Endothelial cell of umbilical vein (primary cell): Measurements from ENCODE around the gene KIAA1671. TPM values are rescaled to one million over a fixed set of nuclear protein-coding genes. Genes with fewer than 3 reads are reported as not detected.
A peak's percentile ranks its signal among the peaks of the same experiment; 100 is the strongest.

Source experiments
- BruUV-seq: library from RNA; stranded (reverse); fragments of 400-500 nt; replicated peaks from 2 replicates; lab custom pipeline; 2021; lab: Mats Ljungman, UMichigan
- CTCF ChIA-PET: fragments of 300-600, 350-600 bp; sonication (Branson Sonifier 250); formaldehyde crosslinking; loops from one replicate; lab custom pipeline; 2021; ENCODE audit warnings: antibody characterized with exemption, inconsistent platforms; lab: Charles Lee
- POLR2A ChIA-PET: fragments of 300-600, 350-600 bp; sonication (Branson Sonifier 250); formaldehyde crosslinking; loops from one replicate; lab custom pipeline; 2021; ENCODE audit warnings: antibody characterized with exemption, inconsistent platforms; lab: Charles Lee
- DNase-seq: peaks from one replicate; pipeline ENCODE4 v3.0.0-alpha.2; 2011; ENCODE audit warnings: low read depth, low spot score
- FAIRE-seq: peaks from 2 replicates; lab custom pipeline; 2011; peaks lifted over from hg19 to GRCh38; lab: Jason Lieb, UNC
- H2AFZ ChIP-seq: 2 replicates; pipeline ENCODE4 v1.6.0; 2012; ENCODE audit warnings: low read depth, low read length, control low read depth, inconsistent platforms
- H3K27ac ChIP-seq: 2 replicates; pipeline ENCODE4 v1.5.1; 2011; ENCODE audit warnings: low read depth, mild to moderate bottlenecking, control low read depth, low read length, moderate library complexity; ENCODE audit not compliant: insufficient read depth
- H3K27me3 ChIP-seq, 2 experiments: 2 replicates each; pipeline versions ENCODE4 v1.6.0 to v1.6.1; 2011; ENCODE audit warnings: low read length in 2 of 2, mixed read lengths in 1 of 2; ENCODE audit not compliant: control insufficient read depth in 2 of 2, insufficient read depth in 2 of 2
- H3K36me3 ChIP-seq, 2 experiments: 2 replicates in 1 of 2; 3 replicates in 1 of 2; pipeline ENCODE4 v1.5.1; 2011; ENCODE audit warnings: low read length in 2 of 2, mild to moderate bottlenecking in 1 of 2, moderate library complexity in 1 of 2; ENCODE audit not compliant: control insufficient read depth in 2 of 2, insufficient read depth in 2 of 2; ENCODE audit errors: extremely low read depth in 1 of 2
- H3K4me1 ChIP-seq: 3 replicates; pipeline ENCODE4 v1.5.1; 2011; ENCODE audit warnings: mild to moderate bottlenecking, low read length; ENCODE audit not compliant: control insufficient read depth, insufficient read depth; ENCODE audit errors: extremely low read depth
- H3K4me2 ChIP-seq: 2 replicates; pipeline ENCODE4 v1.6.1; 2011; ENCODE audit warnings: low read length, control low read depth, mixed read lengths; ENCODE audit not compliant: insufficient read depth
- H3K4me3 ChIP-seq, 3 experiments: fragments of 200-600 bp in 1 of 3; sonication (generic), shearing (Covaris generic) in 1 of 3; replicated peaks in 1 of 3; 2 replicates each; pipeline ENCODE4 v1.5.1; 2011 to 2016; ENCODE audit warnings: control low read depth in 3 of 3, low read length in 3 of 3, mild to moderate bottlenecking in 2 of 3, inconsistent platforms in 1 of 3, low read depth in 1 of 3, moderate library complexity in 1 of 3; ENCODE audit not compliant: insufficient read depth in 1 of 3
- H3K79me2 ChIP-seq: 2 replicates; pipeline ENCODE4 v1.6.0; 2012; ENCODE audit warnings: low read length, inconsistent platforms; ENCODE audit not compliant: control insufficient read depth, insufficient read depth
- H3K9ac ChIP-seq: replicated peaks from 2 replicates; pipeline ENCODE3; 2011; ENCODE audit warnings: low read length, control low read depth; ENCODE audit not compliant: insufficient read depth; ENCODE audit errors: extremely low read depth
- H3K9me1 ChIP-seq: replicated peaks from 3 replicates; pipeline ENCODE4 v1.6.0; 2011; ENCODE audit warnings: mild to moderate bottlenecking, low read length; ENCODE audit not compliant: control insufficient read depth, insufficient read depth; ENCODE audit errors: extremely low read depth
- H3K9me3 ChIP-seq: replicated peaks from 2 replicates; pipeline ENCODE4 v1.5.1; 2012; ENCODE audit warnings: low read length, inconsistent platforms; ENCODE audit not compliant: control insufficient read depth, insufficient read depth
- H4K20me1 ChIP-seq: replicated peaks from 2 replicates; pipeline ENCODE3; 2011; ENCODE audit warnings: mild to moderate bottlenecking, low read length; ENCODE audit not compliant: control insufficient read depth, insufficient read depth; ENCODE audit errors: extremely low read depth
- CTCF ChIP-seq, 2 donors: IDR thresholded peaks; 1 replicate in 1 of 2; 2 replicates in 1 of 2; pipeline ENCODE4 v1.5.1; 2011; ENCODE audit warnings: low read length in 2 of 2, mild to moderate bottlenecking in 2 of 2, moderate library complexity in 2 of 2, control low read depth in 1 of 2, inconsistent platforms in 1 of 2, low read depth in 1 of 2; ENCODE audit not compliant: insufficient read depth in 1 of 2; ENCODE audit errors: extremely low read depth in 1 of 2
- GATA2 ChIP-seq: IDR thresholded peaks from 2 replicates; pipeline ENCODE4 v1.7.0; 2011; ENCODE audit warnings: low read depth, mild to moderate bottlenecking, moderate library complexity, mixed read lengths, low read length; ENCODE audit not compliant: insufficient read length, insufficient read depth
- JUN ChIP-seq: IDR thresholded peaks from 2 replicates; pipeline ENCODE4 v1.6.1; 2011; ENCODE audit warnings: borderline replicate concordance, low read depth; ENCODE audit not compliant: insufficient read length, insufficient read depth
- MAX ChIP-seq: IDR thresholded peaks from 2 replicates; pipeline ENCODE4 v1.6.1; 2011; ENCODE audit not compliant: insufficient read depth, insufficient read length
- POLR2A ChIP-seq: IDR thresholded peaks from 2 replicates; pipeline ENCODE4 v1.6.1; 2012; ENCODE audit warnings: low read depth, mild to moderate bottlenecking, control low read depth, low read length
- dilution Hi-C: fragments of 300-500 bp; cut with MboI; formaldehyde crosslinking; loops from one replicate; pipeline ENCODE4 v1.15.0; 2019; ENCODE audit warnings: low sequenced_read_pairs; ENCODE audit not compliant: extremely low pct_ligation_motif_present
- intact Hi-C: fragments of 100-400 bp; cut with micrococcal nuclease; formaldehyde crosslinking; loops from one replicate; pipeline ENCODE4 v1.10.0; 2022
- polyA plus RNA-seq, 4 experiments: library from polyadenylated mRNA; depleted of rRNA in 3 of 4; stranded (reverse) in 3 of 4; unstranded in 1 of 4; fragments of >200 nt; gene quantifications; 2 replicates each; pipeline versions ENCODE4 v1.2.1 to v1.2.3, GENCODE V29; 2011 to 2012; ENCODE audit warnings: missing spikeins in 1 of 4
- total RNA-seq: library from RNA; stranded (reverse); gene quantifications from 2 replicates; pipeline ENCODE4 v1.2.3, GENCODE V29; 2021

The KIAA1671 gene
- total and polyA plus RNA-seq, 2 donors (not counting 3 experiments of a cell fraction or from before 2014, with no cell fraction given), result 23.1 to 85.1 TPM

GRCh38 chr22:25131198-25131887, 178.8 kb downstream of the KIAA1671 start:
- dilution Hi-C loops (no loop called here), intact Hi-C loops (no loop called here)
- Histone ChIP-seq H3K9me1 (no peaks in the 10 kb centered on the region), H3K4me2 (no peak overlapping the region), H3K79me2 (no peaks in the 10 kb centered on the region), H2AFZ (no peak overlapping the region), H3K27me3 (no peaks in the 10 kb centered on the region), H4K20me1 (no peaks in the 10 kb centered on the region), H3K9me3 (no peaks in the 10 kb centered on the region), H3K27ac (no peak overlapping the region), H3K36me3 (peaks cover 0 to under 1% of the 10 kb centered on the region in 2 experiments), H3K4me3 (no peak overlapping the region), H3K4me1 (peaks cover 19% of the 10 kb centered on the region), H3K9ac (no peak overlapping the region)
- CTCF ChIA-PET, result no interaction called here
- POLR2A ChIA-PET, result no interaction called here
- BruUV-seq, result no TSS peak
- no peak for FAIRE-seq
- no peak for TF ChIP-seq POLR2A
- peak in 1 of 2 donors; percentile 4 for TF ChIP-seq CTCF (IDR thresholded peaks at IDR 0.05; ENCODE audit: extremely low read depth in 1 of 2, insufficient read depth in 1 of 2, low read depth in 1 of 2, low read length in 2 of 2)
- no peak for TF ChIP-seq MAX
- no peak for TF ChIP-seq JUN
- no peak for TF ChIP-seq GATA2
- no peak for DNase-seq
